ENCODE data around the gene ASTN2. TPM values are rescaled to one million over a fixed set of nuclear protein-coding genes. Genes with fewer than 3 reads are reported as not detected.

The ASTN2 gene
- total and polyA plus RNA-seq, 9 of the 15 experiments (the other 6 are each of a cell fraction or from before 2014, with no cell fraction given), result 0.56 to 3.5 (median 1.9) TPM

GRCh38 chr9:116855881-116856662, 558.8 kb downstream of the ASTN2 start:
- FAIRE-seq (no peak), DNase-seq (ENCODE audit: extremely low read depth in 1 of 4, low spot score in 3 of 4) (no peak), ATAC-seq (no peak)
- no peaks in the 10 kb centered on the region for H3K9me1 ChIP-seq (ENCODE audit: control insufficient read depth, insufficient read depth, low read length)
- H3K36me3 ChIP-seq (ENCODE audit: control insufficient read depth, insufficient read depth, low read length), result no peaks in the 10 kb centered on the region
- no peaks in the 10 kb centered on the region for H3K9me3 ChIP-seq (replicated peaks; ENCODE audit: control insufficient read depth, insufficient read depth, low read depth, low read length)
- H3K79me2 ChIP-seq (ENCODE audit: control insufficient read depth, insufficient read depth, low read length), result no peaks in the 10 kb centered on the region
- CTCF ChIA-PET (ENCODE audit: low intra/inter-chr PET ratio), result no interaction called here
- in situ Hi-C loops (cut with MboI), result loop anchor here (10.0 kb wide), 1 partner anchor 121 kb away; no protein-coding TSS in a partner anchor
- WGBS (ENCODE audit: insufficient coverage, low coverage, missing lambda C conversion rate), result 0% methylated on average over 4 of the region's 4 CpGs
- H3K4me1 ChIP-seq (replicated peaks in 1 of 2; ENCODE audit: control insufficient read depth in 2 of 2, insufficient read depth in 2 of 2, low read length in 2 of 2), result no peaks in the 10 kb centered on the region
- H3K27me3 ChIP-seq (ENCODE audit: control insufficient read depth in 2 of 2, insufficient read depth in 2 of 2, low read length in 2 of 2), result no peaks in the 10 kb centered on the region
- no peaks in the 10 kb centered on the region for H4K20me1 ChIP-seq (replicated peaks; ENCODE audit: control insufficient read depth, insufficient read depth, low read length)
- no TSS peak for BruUV-seq (replicated peaks)
- no peak overlapping the region for H3K9ac ChIP-seq (ENCODE audit: insufficient read depth in 1 of 2, low read depth in 2 of 2, low read length in 2 of 2)
- H3K4me2 ChIP-seq (ENCODE audit: insufficient read depth, low read length), result no peak overlapping the region
- H3K27ac ChIP-seq (ENCODE audit: extremely low read depth, low read depth, low read length), result no peak overlapping the region
- intact Hi-C loops (cut with micrococcal nuclease), result no loop called here
- no peak overlapping the region for H2AFZ ChIP-seq (ENCODE audit: low read depth, low read length)
- no peak overlapping the region for H3K4me3 ChIP-seq
- POLR2A ChIA-PET, result interaction anchor here (0.6 to 1.9 kb wide), 2 partner anchors 12 to 79 kb away, joined by 3 to 4 read pairs; no protein-coding TSS in a partner anchor
- TF ChIP-seq AFF1 (IDR thresholded peaks at IDR 0.05; ENCODE audit: low read depth in 1 of 2, partially characterized antibody in 2 of 2) (no peak), MGA (IDR thresholded peaks at IDR 0.05) (no peak), SREBF1 (IDR thresholded peaks at IDR 0.05; ENCODE audit: borderline replicate concordance, low read depth, low read length) (no peak), PHTF2 (CRISPR knock-in tag; IDR thresholded peaks at IDR 0.05) (no peak), ZSCAN29 (IDR thresholded peaks at IDR 0.05) (no peak), ZNF561 (CRISPR knock-in tag; conservative IDR thresholded peaks at IDR 0.05) (no peak)

Data from K562 (cell line).